Measurements from ENCODE around the gene OR1I1.

- TF ChIP-seq, protein P1, sequence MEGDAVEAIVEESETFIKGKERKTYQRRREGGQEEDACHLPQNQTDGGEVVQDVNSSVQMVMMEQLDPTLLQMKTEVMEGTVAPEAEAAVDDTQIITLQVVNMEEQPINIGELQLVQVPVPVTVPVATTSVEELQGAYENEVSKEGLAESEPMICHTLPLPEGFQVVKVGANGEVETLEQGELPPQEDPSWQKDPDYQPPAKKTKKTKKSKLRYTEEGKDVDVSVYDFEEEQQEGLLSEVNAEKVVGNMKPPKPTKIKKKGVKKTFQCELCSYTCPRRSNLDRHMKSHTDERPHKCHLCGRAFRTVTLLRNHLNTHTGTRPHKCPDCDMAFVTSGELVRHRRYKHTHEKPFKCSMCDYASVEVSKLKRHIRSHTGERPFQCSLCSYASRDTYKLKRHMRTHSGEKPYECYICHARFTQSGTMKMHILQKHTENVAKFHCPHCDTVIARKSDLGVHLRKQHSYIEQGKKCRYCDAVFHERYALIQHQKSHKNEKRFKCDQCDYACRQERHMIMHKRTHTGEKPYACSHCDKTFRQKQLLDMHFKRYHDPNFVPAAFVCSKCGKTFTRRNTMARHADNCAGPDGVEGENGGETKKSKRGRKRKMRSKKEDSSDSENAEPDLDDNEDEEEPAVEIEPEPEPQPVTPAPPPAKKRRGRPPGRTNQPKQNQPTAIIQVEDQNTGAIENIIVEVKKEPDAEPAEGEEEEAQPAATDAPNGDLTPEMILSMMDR (IDR thresholded peaks at IDR 0.05), result no peak
- TF ChIP-seq EZH2 (IDR thresholded peaks at IDR 0.05), result no peak
Measured at GRCh38 chr19:15114153-15114540, 32.1 kb downstream of the OR1I1 start.
